ENCODE results near the gene SLC34A1. TPM values are rescaled to one million over a fixed set of nuclear protein-coding genes. Genes with fewer than 3 reads are reported as not detected.

Gene SLC34A1
- total RNA-seq, 1 experiment from 2014 or later: 0.19 TPM

- CTCF ChIA-PET: interaction anchor here (0.6 kb wide), 2 partner anchors 11 to 357 kb away, joined by 3 read pairs; no protein-coding TSS in a partner anchor
- H3K27me3 Mint-ChIP-seq (ENCODE audit: unreplicated experiment): no peaks in the 10 kb centered on the region
- intact Hi-C loops (cut with micrococcal nuclease; ENCODE audit: unreplicated experiment): no loop called here
- DNase-seq: no peak
- TF ChIP-seq, protein P1, sequence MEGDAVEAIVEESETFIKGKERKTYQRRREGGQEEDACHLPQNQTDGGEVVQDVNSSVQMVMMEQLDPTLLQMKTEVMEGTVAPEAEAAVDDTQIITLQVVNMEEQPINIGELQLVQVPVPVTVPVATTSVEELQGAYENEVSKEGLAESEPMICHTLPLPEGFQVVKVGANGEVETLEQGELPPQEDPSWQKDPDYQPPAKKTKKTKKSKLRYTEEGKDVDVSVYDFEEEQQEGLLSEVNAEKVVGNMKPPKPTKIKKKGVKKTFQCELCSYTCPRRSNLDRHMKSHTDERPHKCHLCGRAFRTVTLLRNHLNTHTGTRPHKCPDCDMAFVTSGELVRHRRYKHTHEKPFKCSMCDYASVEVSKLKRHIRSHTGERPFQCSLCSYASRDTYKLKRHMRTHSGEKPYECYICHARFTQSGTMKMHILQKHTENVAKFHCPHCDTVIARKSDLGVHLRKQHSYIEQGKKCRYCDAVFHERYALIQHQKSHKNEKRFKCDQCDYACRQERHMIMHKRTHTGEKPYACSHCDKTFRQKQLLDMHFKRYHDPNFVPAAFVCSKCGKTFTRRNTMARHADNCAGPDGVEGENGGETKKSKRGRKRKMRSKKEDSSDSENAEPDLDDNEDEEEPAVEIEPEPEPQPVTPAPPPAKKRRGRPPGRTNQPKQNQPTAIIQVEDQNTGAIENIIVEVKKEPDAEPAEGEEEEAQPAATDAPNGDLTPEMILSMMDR (IDR thresholded peaks at IDR 0.05; ENCODE audit: unreplicated experiment): no peak
- no peak overlapping the region for H3K27ac Mint-ChIP-seq (ENCODE audit: unreplicated experiment)
- peaks cover 86% of the 10 kb centered on the region for H3K36me3 Mint-ChIP-seq (ENCODE audit: insufficient read depth, unreplicated experiment)
- no peaks in the 10 kb centered on the region for H3K9me3 Mint-ChIP-seq (ENCODE audit: low read depth, unreplicated experiment)
- BruUV-seq (replicated peaks): no TSS peak
- peaks cover 16% of the 10 kb centered on the region for H3K4me1 Mint-ChIP-seq (ENCODE audit: low read depth, unreplicated experiment)
- H3K4me3 Mint-ChIP-seq (ENCODE audit: low read depth, unreplicated experiment): no peak overlapping the region
These were observed 57.0 kb downstream of the SLC34A1 start for GRCh38 chr5:177440990-177441780.

- intact Hi-C loops (cut with micrococcal nuclease; ENCODE audit: unreplicated experiment): no loop called here
- Mint-ChIP-seq H3K27me3 (ENCODE audit: unreplicated experiment) (no peaks in the 10 kb centered on the region), H3K27ac (ENCODE audit: unreplicated experiment) (peak overlapping the region; percentile 28), H3K9me3 (ENCODE audit: low read depth, unreplicated experiment) (no peaks in the 10 kb centered on the region), H3K4me1 (ENCODE audit: low read depth, unreplicated experiment) (peaks cover 9% of the 10 kb centered on the region), H3K36me3 (ENCODE audit: insufficient read depth, unreplicated experiment) (peaks cover 86% of the 10 kb centered on the region), H3K4me3 (ENCODE audit: low read depth, unreplicated experiment) (no peak overlapping the region)
- TF ChIP-seq, protein P1 (IDR thresholded peaks at IDR 0.05; ENCODE audit: unreplicated experiment): no peak
- DNase-seq: no peak
- CTCF ChIA-PET: interaction anchor here (0.6 to 0.9 kb wide), 3 partner anchors 12 to 358 kb away, joined by 3 read pairs; no protein-coding TSS in a partner anchor
- no TSS peak for BruUV-seq (replicated peaks)
These were observed 58.0 kb downstream of the SLC34A1 start for GRCh38 chr5:177442066-177442826.

DNA sequence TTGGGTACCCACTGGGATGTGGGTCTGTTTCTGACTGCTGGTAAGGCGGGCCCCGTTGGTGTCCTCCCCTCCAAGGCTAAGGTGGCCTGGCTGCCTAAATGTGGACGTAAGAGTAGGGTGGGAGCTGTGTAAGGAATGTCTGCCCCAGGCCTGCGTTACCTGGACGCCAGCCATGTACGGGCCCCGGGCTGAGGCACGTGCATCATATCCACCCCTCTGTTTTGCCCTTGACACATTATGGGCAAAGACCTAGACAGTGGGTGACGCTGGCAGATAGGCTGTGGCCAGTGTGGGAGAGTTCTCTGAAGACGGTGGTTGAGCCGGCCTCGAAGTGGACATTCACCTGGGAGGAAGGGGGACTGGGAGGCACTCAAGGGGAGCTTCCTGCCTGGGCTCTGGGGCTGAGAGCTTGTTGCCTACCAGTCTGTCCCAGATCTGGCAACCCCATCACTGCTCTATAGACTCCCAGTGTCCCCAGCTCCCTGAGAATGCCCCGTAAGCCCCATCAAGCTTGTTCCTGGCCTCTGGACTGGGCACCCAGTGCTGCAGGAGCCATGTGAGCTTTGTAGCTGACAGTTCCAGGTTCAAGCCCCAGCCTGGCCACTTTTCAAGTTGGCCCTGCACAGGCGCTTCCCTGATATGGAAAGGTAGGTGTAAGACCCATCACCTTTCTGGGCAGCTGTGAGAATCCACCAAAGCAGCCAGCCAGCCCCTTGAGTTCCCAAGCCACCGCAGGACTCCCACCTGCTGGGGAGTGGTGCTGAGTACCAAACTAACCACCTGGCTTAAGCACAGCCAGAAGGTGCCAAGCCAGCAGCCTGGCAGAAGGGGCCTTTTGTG is 59.1 kb downstream of the SLC34A1 start:
- Mint-ChIP-seq H3K9me3 (ENCODE audit: low read depth, unreplicated experiment) (no peaks in the 10 kb centered on the region), H3K27me3 (ENCODE audit: unreplicated experiment) (no peaks in the 10 kb centered on the region), H3K27ac (ENCODE audit: unreplicated experiment) (peak overlapping the region; percentile 81), H3K4me1 (ENCODE audit: low read depth, unreplicated experiment) (peaks cover 15% of the 10 kb centered on the region), H3K36me3 (ENCODE audit: insufficient read depth, unreplicated experiment) (peaks cover 86% of the 10 kb centered on the region), H3K4me3 (ENCODE audit: low read depth, unreplicated experiment) (peak overlapping the region; percentile 70)
- no peak for DNase-seq
- TF ChIP-seq, protein P1 (IDR thresholded peaks at IDR 0.05; ENCODE audit: unreplicated experiment): no peak
- BruUV-seq (replicated peaks): no TSS peak
- intact Hi-C loops (cut with micrococcal nuclease; ENCODE audit: unreplicated experiment): no loop called here
- CTCF ChIA-PET: interaction anchor here (0.7 to 6.8 kb wide), 4 partner anchors 12 to 53 kb away, joined by 3 to 57 read pairs (median 7); no protein-coding TSS in a partner anchor

Measured in Calu3 (cell line).